CD8-positive, alpha-beta memory T cell (primary cell): ENCODE results near the gene HMOX1. TPM values are rescaled to one million over a fixed set of nuclear protein-coding genes. Genes with fewer than 3 reads are reported as not detected.

Experiments
- CTCF ChIA-PET: fragments of 350-600 bp; sonication (Branson Sonifier 250); formaldehyde crosslinking; loops from one replicate; lab custom pipeline; 2021; ENCODE audit warnings: antibody characterized with exemption; lab: Charles Lee
- POLR2A ChIA-PET: fragments of 350-600 bp; sonication (Branson Sonifier 250); formaldehyde crosslinking; loops from one replicate; lab custom pipeline; 2021; ENCODE audit warnings: antibody characterized with exemption; lab: Charles Lee
- DNase-seq, 5 donors: peaks; one replicate each; pipeline versions ENCODE4 v3.0.0 to v3.0.0-alpha.2; 2020 to 2022; ENCODE audit warnings: mixed read lengths in 1 of 5
- H3K27ac ChIP-seq: one replicate; pipeline ENCODE4 v1.7.0; 2013; ENCODE audit warnings: low read depth, mild to moderate bottlenecking, low read length, moderate library complexity
- H3K27me3 ChIP-seq: 2 replicates; pipeline ENCODE4 v1.7.0; 2013; ENCODE audit warnings: low read length, mild to moderate bottlenecking; ENCODE audit not compliant: insufficient read depth, poor library complexity, severe bottlenecking
- H3K36me3 ChIP-seq: 2 replicates; pipeline ENCODE4 v1.7.0; 2013; ENCODE audit warnings: mild to moderate bottlenecking, low read length, moderate library complexity; ENCODE audit not compliant: insufficient read depth
- H3K4me1 ChIP-seq: 2 replicates; pipeline ENCODE4 v1.7.0; 2013; ENCODE audit warnings: mild to moderate bottlenecking, low read length, moderate library complexity; ENCODE audit not compliant: insufficient read depth
- H3K4me3 ChIP-seq: 2 replicates; pipeline ENCODE4 v1.7.0; 2013; ENCODE audit warnings: mild to moderate bottlenecking, low read length
- H3K9me3 ChIP-seq: 2 replicates; pipeline ENCODE4 v1.7.0; 2013; ENCODE audit warnings: mild to moderate bottlenecking, low read length
- H3K27ac Mint-ChIP-seq, 8 donors: one replicate each; pipeline ENCODE4 v1.8.0; 2020 to 2021; ENCODE audit warnings: mixed read lengths in 8 of 8, mild to moderate bottlenecking in 6 of 8, inconsistent platforms in 3 of 8, moderate library complexity in 3 of 8
- H3K27me3 Mint-ChIP-seq, 2 donors: one replicate each; pipeline ENCODE4 v1.8.0; 2020 to 2021; ENCODE audit warnings: mixed read lengths in 2 of 2, mild to moderate bottlenecking in 1 of 2, moderate library complexity in 1 of 2
- H3K36me3 Mint-ChIP-seq, 3 donors: one replicate each; pipeline ENCODE4 v1.8.0; 2020 to 2021; ENCODE audit warnings: mixed read lengths in 3 of 3, inconsistent platforms in 1 of 3, mild to moderate bottlenecking in 1 of 3
- H3K4me1 Mint-ChIP-seq, 3 donors: one replicate each; pipeline ENCODE4 v1.8.0; 2020 to 2021; ENCODE audit warnings: mixed read lengths in 3 of 3, inconsistent platforms in 1 of 3, mild to moderate bottlenecking in 1 of 3
- H3K4me3 Mint-ChIP-seq, 7 donors: one replicate each; pipeline ENCODE4 v1.8.0; 2020 to 2021; ENCODE audit warnings: mixed read lengths in 7 of 7, mild to moderate bottlenecking in 6 of 7, moderate library complexity in 4 of 7, inconsistent platforms in 2 of 7
- H3K9me3 Mint-ChIP-seq, 5 donors: one replicate each; pipeline ENCODE4 v1.8.0; 2020 to 2022; ENCODE audit warnings: mixed read lengths in 5 of 5, mild to moderate bottlenecking in 3 of 5, moderate library complexity in 2 of 5, inconsistent platforms in 1 of 5
- polyA plus RNA-seq: library from polyadenylated mRNA; unstranded; fragments of 300-500 nt; fragmentation: Illumina TruSeq; gene quantifications from one replicate; pipeline ENCODE4 v1.2.3, GENCODE V29; 2021
- total RNA-seq, 2 experiments: library from RNA; stranded (reverse); gene quantifications; one replicate each; pipeline ENCODE4 v1.2.3, GENCODE V29; 2021

The HMOX1 gene
- total and polyA plus RNA-seq, 3 experiments from 2014 or later = 0.25 to 5.6 (median 5.1) TPM

GRCh38 chr22:35348026-35348590 is 32.8 kb upstream of the HMOX1 start:
- H3K9me3 Mint-ChIP-seq = no peaks in the 10 kb centered on the region
- peaks cover 16% of the 10 kb centered on the region for H3K4me1 ChIP-seq
- CTCF ChIA-PET = interaction anchor here (0.9 to 3.5 kb wide), 2 partner anchors 33 to 235 kb away, joined by 3 to 37 read pairs; no protein-coding TSS in a partner anchor
- no peak overlapping the region for H3K27ac ChIP-seq
- no peaks in the 10 kb centered on the region for H3K36me3 ChIP-seq
- H3K9me3 ChIP-seq = no peaks in the 10 kb centered on the region
- H3K4me3 Mint-ChIP-seq = peak overlapping the region in 1 of 7 donors; percentile 36
- H3K4me3 ChIP-seq = no peak overlapping the region
- no peaks in the 10 kb centered on the region for H3K27me3 ChIP-seq
- H3K27ac Mint-ChIP-seq = no peak overlapping the region
- DNase-seq = no peak
- peaks cover 16 to 29% (median 16%) of the 10 kb centered on the region in 3 donors for H3K4me1 Mint-ChIP-seq
- H3K27me3 Mint-ChIP-seq = peaks cover 5 to 12% of the 10 kb centered on the region in 2 donors
- peaks cover 0 to 31% (median 2%) of the 10 kb centered on the region in 3 donors for H3K36me3 Mint-ChIP-seq
- POLR2A ChIA-PET = no interaction called here

- Histone ChIP-seq H3K4me3 (no peak overlapping the region), H3K4me1 (peaks cover 16% of the 10 kb centered on the region), H3K27me3 (no peaks in the 10 kb centered on the region), H3K9me3 (no peaks in the 10 kb centered on the region), H3K36me3 (no peaks in the 10 kb centered on the region), H3K27ac (no peak overlapping the region)
- no peak for DNase-seq
- Mint-ChIP-seq H3K27me3 (peaks cover 5 to 12% of the 10 kb centered on the region in 2 donors), H3K9me3 (no peaks in the 10 kb centered on the region), H3K36me3 (peaks cover 0 to 31% (median 2%) of the 10 kb centered on the region in 3 donors), H3K4me1 (peaks cover 16 to 31% (median 16%) of the 10 kb centered on the region in 3 donors), H3K4me3 (no peak overlapping the region), H3K27ac (peak overlapping the region in 1 of 8 donors; percentile 13)
- ChIA-PET CTCF (interaction anchor here (0.9 to 3.5 kb wide), 2 partner anchors 33 to 235 kb away, joined by 3 to 37 read pairs; no protein-coding TSS in a partner anchor), POLR2A (no interaction called here)
Observed at GRCh38 chr22:35348703-35349102, 32.2 kb upstream of the HMOX1 start.

GRCh38 chr22:35349368-35349703 is 31.6 kb upstream of the HMOX1 start:
- H3K4me1 ChIP-seq = peaks cover 16% of the 10 kb centered on the region
- H3K27me3 ChIP-seq = no peaks in the 10 kb centered on the region
- peaks cover 5 to 12% of the 10 kb centered on the region in 2 donors for H3K27me3 Mint-ChIP-seq
- H3K27ac ChIP-seq = no peak overlapping the region
- H3K36me3 ChIP-seq = no peaks in the 10 kb centered on the region
- peaks cover 16 to 31% (median 16%) of the 10 kb centered on the region in 3 donors for H3K4me1 Mint-ChIP-seq
- no peaks in the 10 kb centered on the region for H3K9me3 Mint-ChIP-seq
- ChIA-PET POLR2A (interaction anchor here (0.6 kb wide), 1 partner anchor 192 kb away, joined by 4 read pairs; no protein-coding TSS in a partner anchor), CTCF (interaction anchor here (3.5 kb wide), 1 partner anchor 234 kb away, joined by 37 read pairs; no protein-coding TSS in a partner anchor)
- H3K36me3 Mint-ChIP-seq = peaks cover 0 to 29% (median 2%) of the 10 kb centered on the region in 3 donors
- no peak for DNase-seq
- no peak overlapping the region for H3K4me3 ChIP-seq
- H3K4me3 Mint-ChIP-seq = peak overlapping the region in 1 of 7 donors; percentile 90
- H3K9me3 ChIP-seq = no peaks in the 10 kb centered on the region
- H3K27ac Mint-ChIP-seq = peak overlapping the region in 1 of 8 donors; percentile 61

GRCh38 chr22:35349704-35350538 is 31.0 kb upstream of the HMOX1 start:
- no peak overlapping the region for H3K27ac ChIP-seq
- peaks cover 16% of the 10 kb centered on the region for H3K4me1 ChIP-seq
- no peaks in the 10 kb centered on the region for H3K9me3 ChIP-seq
- Mint-ChIP-seq H3K27ac (peak overlapping the region in 5 of 8 donors; percentile 4 to 83 (median 35)), H3K4me1 (peaks cover 16 to 31% (median 16%) of the 10 kb centered on the region in 3 donors), H3K36me3 (peaks cover 0 to 23% (median 2%) of the 10 kb centered on the region in 3 donors), H3K4me3 (peak overlapping the region in 1 of 7 donors; percentile 90), H3K9me3 (no peaks in the 10 kb centered on the region), H3K27me3 (peaks cover 5 to 12% of the 10 kb centered on the region in 2 donors)
- no peaks in the 10 kb centered on the region for H3K36me3 ChIP-seq
- no peaks in the 10 kb centered on the region for H3K27me3 ChIP-seq
- ChIA-PET POLR2A (interaction anchor here (0.6 to 1.0 kb wide), 2 partner anchors 50 to 192 kb away, joined by 3 to 4 read pairs; partner anchors contain the start of gene TOM1), CTCF (interaction anchor here (0.6 to 3.5 kb wide), 4 partner anchors 14 to 233 kb away, joined by 3 to 37 read pairs (median 6); no protein-coding TSS in a partner anchor)
- no peak overlapping the region for H3K4me3 ChIP-seq
- DNase-seq = no peak

- H3K27ac ChIP-seq = peak overlapping the region; percentile 27
- Mint-ChIP-seq H3K9me3 (no peaks in the 10 kb centered on the region), H3K36me3 (peaks cover 0 to 15% (median 0%) of the 10 kb centered on the region in 3 donors), H3K27ac (peak overlapping the region in 6 of 8 donors; percentile 4 to 83 (median 42)), H3K27me3 (peaks cover 5 to 19% of the 10 kb centered on the region in 2 donors), H3K4me3 (peak overlapping the region; percentile 55 to 92 (median 82)), H3K4me1 (peaks cover 16 to 31% (median 16%) of the 10 kb centered on the region in 3 donors)
- H3K4me1 ChIP-seq = peaks cover 16% of the 10 kb centered on the region
- peak; percentile 74 to 89 (median 80) for DNase-seq
- ChIA-PET CTCF (interaction anchor here (0.6 to 3.5 kb wide), 22 partner anchors 10 to 774 kb away, joined by 3 to 37 read pairs (median 3); partner anchors contain the start of gene TOM1), POLR2A (interaction anchor here (1.0 kb wide), 1 partner anchor 51 kb away, joined by 3 read pairs; the partner anchor contains the start of gene TOM1)
- H3K27me3 ChIP-seq = no peaks in the 10 kb centered on the region
- H3K36me3 ChIP-seq = no peaks in the 10 kb centered on the region
- H3K9me3 ChIP-seq = no peaks in the 10 kb centered on the region
- peak overlapping the region; percentile 74 for H3K4me3 ChIP-seq
Observed at GRCh38 chr22:35350539-35351503, 30.1 kb upstream of the HMOX1 start.

- H3K4me3 Mint-ChIP-seq = peak overlapping the region in 4 of 7 donors; percentile 16 to 68 (median 38)
- POLR2A ChIA-PET = no interaction called here
- H3K27me3 ChIP-seq = no peaks in the 10 kb centered on the region
- no peaks in the 10 kb centered on the region for H3K9me3 ChIP-seq
- H3K27ac ChIP-seq = no peak overlapping the region
- H3K4me1 Mint-ChIP-seq = peaks cover 16 to 31% (median 16%) of the 10 kb centered on the region in 3 donors
- no peaks in the 10 kb centered on the region for H3K9me3 Mint-ChIP-seq
- peak overlapping the region in 4 of 8 donors; percentile 24 to 84 (median 62) for H3K27ac Mint-ChIP-seq
- H3K36me3 ChIP-seq = no peaks in the 10 kb centered on the region
- peaks cover 16% of the 10 kb centered on the region for H3K4me1 ChIP-seq
- CTCF ChIA-PET = interaction anchor here (0.9 to 1.3 kb wide), 4 partner anchors 38 to 772 kb away, joined by 3 read pairs; no protein-coding TSS in a partner anchor
- no peak for DNase-seq
- no peak overlapping the region for H3K4me3 ChIP-seq
- H3K27me3 Mint-ChIP-seq = peaks cover 6 to 25% of the 10 kb centered on the region in 2 donors
- H3K36me3 Mint-ChIP-seq = peaks cover 0 to 4% (median 0%) of the 10 kb centered on the region in 3 donors
Observed at GRCh38 chr22:35352214-35353111, 28.4 kb upstream of the HMOX1 start.
